Cardiac muscle cell (in vitro differentiated cells and primary cell): ENCODE results near the gene SLC2A11. TPM values are rescaled to one million over a fixed set of nuclear protein-coding genes. Genes with fewer than 3 reads are reported as not detected.

Source experiments
- DNase-seq, 2 donors: peaks; one replicate each; pipeline versions ENCODE4 v3.0.0 to v3.0.0-alpha.2; 2010 to 2017; ENCODE audit warnings: low read depth in 1 of 2, low spot score in 1 of 2
- H3K27ac ChIP-seq: fragments of 200-600 bp; sonication (generic); 2 replicates; pipeline ENCODE4 v1.5.1; 2016
- H3K27me3 ChIP-seq: fragments of 200-600 bp; sonication (generic); 2 replicates; pipeline ENCODE4 v1.6.0; 2016; ENCODE audit warnings: control low read depth
- H3K36me3 ChIP-seq: fragments of 200-600 bp; sonication (generic); 2 replicates; pipeline ENCODE4 v1.5.1; 2016; ENCODE audit warnings: control low read depth
- H3K4me1 ChIP-seq: fragments of 200-600 bp; sonication (generic); 2 replicates; pipeline ENCODE4 v1.8.1; 2017; ENCODE audit warnings: low read depth, mild to moderate bottlenecking, mixed run types
- H3K4me3 ChIP-seq: fragments of 200-600 bp; sonication (generic); 2 replicates; pipeline ENCODE4 v1.5.1; 2016; ENCODE audit warnings: mild to moderate bottlenecking
- H3K9me3 ChIP-seq: fragments of 200-600 bp; sonication (generic); 2 replicates; pipeline ENCODE4 v1.5.1; 2017; ENCODE audit warnings: low read depth, mild to moderate bottlenecking, control low read depth
- polyA plus RNA-seq: library from polyadenylated mRNA; unstranded; fragments of >200 nt; fragmentation: Nextera tagmentation; extraction: Ambion mirVana; gene quantifications from 2 replicates; pipeline ENCODE4 v1.2.1, GENCODE V29; 2016
- total RNA-seq: library from RNA; depleted of rRNA; stranded (reverse); fragments of >200 nt; gene quantifications from 2 replicates; pipeline ENCODE4 v1.2.3, GENCODE V29; 2016
- TF ChIP-seq, protein P1 (sequence below): IDR thresholded peaks from 2 replicates; pipeline ENCODE4 v1.5.1; 2012; ENCODE audit warnings: low read depth, mild to moderate bottlenecking, low read length

The SLC2A11 gene
- total and polyA plus RNA-seq, 2 experiments from 2014 or later = 28.5 to 37.9 TPM

DNA sequence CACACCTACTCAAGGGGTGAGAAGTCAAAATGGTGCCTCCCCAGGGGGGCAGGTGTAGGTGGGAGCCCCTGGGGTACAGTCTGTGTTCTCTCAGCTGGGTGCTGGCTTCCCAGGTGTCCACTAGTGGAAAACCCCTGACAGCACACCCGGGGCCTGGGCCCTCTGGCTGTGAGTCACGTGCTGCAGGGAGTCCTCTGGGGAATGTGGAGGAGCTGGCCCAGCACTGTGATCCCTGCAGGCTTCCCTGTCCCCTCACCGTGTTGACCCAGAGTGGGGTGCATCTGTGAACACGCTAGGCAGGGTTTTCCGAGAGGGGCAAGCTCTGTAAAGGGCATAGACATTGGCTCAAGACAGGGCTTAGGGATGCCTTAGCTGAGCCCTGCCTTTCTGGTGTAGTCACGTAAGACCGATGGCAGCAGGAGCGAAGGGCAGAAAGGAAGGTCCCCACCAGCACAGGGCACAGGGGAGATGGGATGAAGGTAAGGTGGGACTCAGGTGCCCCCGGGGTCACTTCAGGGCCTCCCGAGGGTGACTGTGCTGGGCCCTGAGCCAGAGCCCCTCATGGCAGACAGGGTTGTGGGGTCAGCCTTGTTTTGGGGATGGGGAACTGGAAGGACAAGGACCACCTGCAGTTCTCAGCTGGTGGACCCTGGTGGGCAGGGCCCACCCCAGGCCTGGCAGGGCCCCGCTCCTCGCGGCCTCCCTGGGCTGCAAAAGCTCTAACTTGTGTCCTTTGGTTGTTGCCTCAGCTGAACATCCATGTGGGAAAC is 33.0 kb upstream of the SLC2A11 start:
- Histone ChIP-seq H3K9me3 (no peaks in the 10 kb centered on the region), H3K36me3 (peaks cover 47% of the 10 kb centered on the region), H3K4me1 (peaks cover 21% of the 10 kb centered on the region), H3K27ac (peak overlapping the region; percentile 86), H3K27me3 (no peaks in the 10 kb centered on the region), H3K4me3 (no peak overlapping the region)
- TF ChIP-seq, protein P1, sequence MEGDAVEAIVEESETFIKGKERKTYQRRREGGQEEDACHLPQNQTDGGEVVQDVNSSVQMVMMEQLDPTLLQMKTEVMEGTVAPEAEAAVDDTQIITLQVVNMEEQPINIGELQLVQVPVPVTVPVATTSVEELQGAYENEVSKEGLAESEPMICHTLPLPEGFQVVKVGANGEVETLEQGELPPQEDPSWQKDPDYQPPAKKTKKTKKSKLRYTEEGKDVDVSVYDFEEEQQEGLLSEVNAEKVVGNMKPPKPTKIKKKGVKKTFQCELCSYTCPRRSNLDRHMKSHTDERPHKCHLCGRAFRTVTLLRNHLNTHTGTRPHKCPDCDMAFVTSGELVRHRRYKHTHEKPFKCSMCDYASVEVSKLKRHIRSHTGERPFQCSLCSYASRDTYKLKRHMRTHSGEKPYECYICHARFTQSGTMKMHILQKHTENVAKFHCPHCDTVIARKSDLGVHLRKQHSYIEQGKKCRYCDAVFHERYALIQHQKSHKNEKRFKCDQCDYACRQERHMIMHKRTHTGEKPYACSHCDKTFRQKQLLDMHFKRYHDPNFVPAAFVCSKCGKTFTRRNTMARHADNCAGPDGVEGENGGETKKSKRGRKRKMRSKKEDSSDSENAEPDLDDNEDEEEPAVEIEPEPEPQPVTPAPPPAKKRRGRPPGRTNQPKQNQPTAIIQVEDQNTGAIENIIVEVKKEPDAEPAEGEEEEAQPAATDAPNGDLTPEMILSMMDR = no peak
- no peak for DNase-seq

DNA sequence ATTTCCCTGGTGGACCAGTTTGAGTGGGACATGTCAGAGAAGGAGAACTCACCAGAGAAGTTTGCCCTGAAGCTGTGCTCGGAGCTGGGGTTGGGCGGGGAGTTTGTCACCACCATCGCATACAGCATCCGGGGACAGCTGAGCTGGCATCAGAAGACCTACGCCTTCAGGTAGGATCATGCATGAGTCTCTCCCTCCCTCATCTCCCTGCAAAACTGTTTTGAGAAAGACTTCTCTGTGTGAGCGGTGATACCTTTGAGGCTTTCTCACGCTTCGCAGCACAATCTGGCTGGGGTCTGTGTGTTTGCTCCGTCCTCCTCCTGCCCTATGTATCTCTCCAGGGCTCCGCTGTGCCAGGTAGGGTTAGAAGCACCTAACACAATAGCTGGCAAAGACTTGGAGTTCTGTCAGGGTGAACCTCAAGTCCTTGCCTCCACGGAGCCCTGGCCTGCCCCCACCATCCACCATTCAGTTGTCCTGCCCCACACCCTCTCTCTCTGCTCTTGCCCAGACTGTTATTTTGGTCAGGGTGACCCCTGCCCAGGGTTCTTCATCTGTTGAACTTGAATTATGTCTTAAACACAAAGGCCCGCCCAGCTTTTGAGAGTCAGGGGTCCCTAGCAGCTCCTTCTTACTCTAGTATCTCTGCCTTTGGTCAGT is 32.3 kb upstream of the SLC2A11 start:
- peak overlapping the region; percentile 86 for H3K27ac ChIP-seq
- no peaks in the 10 kb centered on the region for H3K27me3 ChIP-seq
- H3K9me3 ChIP-seq = no peaks in the 10 kb centered on the region
- peaks cover 21% of the 10 kb centered on the region for H3K4me1 ChIP-seq
- DNase-seq = no peak
- H3K4me3 ChIP-seq = no peak overlapping the region
- peaks cover 43% of the 10 kb centered on the region for H3K36me3 ChIP-seq
- TF ChIP-seq, protein P1 = no peak

DNA sequence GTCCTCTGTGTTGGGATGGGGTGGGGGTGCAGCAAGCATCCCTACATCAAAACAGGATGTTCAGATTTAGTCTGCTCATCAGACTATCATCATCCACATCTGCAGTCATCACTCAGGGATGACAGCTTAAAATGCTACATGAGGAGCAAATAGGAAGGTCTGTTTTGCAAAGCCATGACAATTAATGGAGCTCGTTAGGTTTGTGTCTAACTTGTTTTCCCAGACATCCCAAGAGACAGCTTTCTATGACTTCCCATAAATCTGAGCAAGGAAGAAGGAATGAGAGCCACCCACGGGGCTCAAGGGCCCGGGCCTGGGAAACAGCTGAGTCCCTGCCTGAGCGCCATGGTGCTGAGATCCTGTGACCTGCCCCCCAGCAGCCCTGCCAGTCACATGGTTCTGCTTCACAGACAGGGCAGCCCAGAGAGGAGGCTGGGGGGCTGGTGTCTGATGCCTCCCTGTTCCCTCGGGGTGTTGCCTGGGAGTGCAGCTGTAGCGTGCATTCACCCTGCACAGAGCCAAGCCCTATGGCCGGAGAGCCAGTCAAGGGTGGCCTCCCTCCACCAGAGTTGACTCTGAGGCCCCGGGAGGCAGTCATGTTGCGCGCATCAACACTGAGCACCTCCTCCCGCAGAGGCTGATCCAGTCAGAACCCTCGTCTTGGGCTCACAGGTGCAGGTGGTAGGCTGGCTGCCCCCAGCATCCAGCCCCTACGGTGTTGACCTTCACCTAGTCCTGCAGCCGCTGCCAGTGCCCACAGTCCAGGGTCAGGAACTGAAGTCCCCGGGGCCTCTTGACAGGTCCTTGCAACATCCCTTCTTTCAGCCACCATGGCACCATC is 30.9 kb upstream of the SLC2A11 start:
- H3K27me3 ChIP-seq = no peaks in the 10 kb centered on the region
- peaks cover 29% of the 10 kb centered on the region for H3K36me3 ChIP-seq
- no peaks in the 10 kb centered on the region for H3K9me3 ChIP-seq
- peaks cover 22% of the 10 kb centered on the region for H3K4me1 ChIP-seq
- TF ChIP-seq, protein P1 = no peak
- DNase-seq = no peak
- H3K4me3 ChIP-seq = no peak overlapping the region
- peak overlapping the region; percentile 86 for H3K27ac ChIP-seq

DNA sequence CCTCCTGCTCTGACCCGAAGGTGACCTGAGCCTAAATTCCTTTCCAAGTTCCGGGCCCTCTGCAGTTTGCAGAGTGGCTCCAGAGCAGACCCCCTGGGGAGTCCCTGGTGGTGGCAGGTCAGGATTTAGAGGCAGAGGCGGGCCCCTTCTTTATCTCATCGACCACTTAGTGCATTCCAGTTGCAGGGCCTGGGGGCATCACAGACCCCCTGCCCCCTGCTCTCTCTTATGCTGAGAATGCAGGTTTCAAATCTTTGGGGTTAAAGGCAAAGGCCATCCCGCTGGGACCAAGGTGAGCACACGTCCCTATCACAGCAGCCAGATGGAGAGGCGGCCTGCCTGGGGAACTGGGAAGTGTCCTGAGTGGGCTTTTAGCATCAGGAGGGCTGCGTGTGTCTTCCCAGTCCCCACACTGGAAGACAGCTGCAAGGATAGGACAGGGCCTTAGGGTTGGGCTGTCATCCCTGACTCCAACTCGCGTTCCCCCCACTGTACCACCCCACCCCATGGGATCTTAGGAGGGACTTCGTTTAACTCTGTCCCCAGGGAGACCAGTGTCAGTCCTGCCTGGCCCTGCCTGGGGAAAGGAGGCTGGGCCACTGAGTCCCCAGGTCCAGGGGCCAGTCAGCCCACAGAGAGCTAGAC is 30.2 kb upstream of the SLC2A11 start:
- DNase-seq = no peak
- peaks cover 23% of the 10 kb centered on the region for H3K36me3 ChIP-seq
- H3K4me3 ChIP-seq = no peak overlapping the region
- peaks cover 29% of the 10 kb centered on the region for H3K4me1 ChIP-seq
- no peaks in the 10 kb centered on the region for H3K27me3 ChIP-seq
- TF ChIP-seq, protein P1 = no peak
- H3K9me3 ChIP-seq = no peaks in the 10 kb centered on the region
- H3K27ac ChIP-seq = peak overlapping the region; percentile 86
